ENCODE measurements around the gene PXDN.

- TF ChIP-seq CTCF (IDR thresholded peaks at IDR 0.05) (no peak), EZH2 (IDR thresholded peaks at IDR 0.05; ENCODE audit: borderline replicate concordance, insufficient read depth, low read depth, low read length, poor library complexity, severe bottlenecking) (no peak)
Measured at GRCh38 chr2:1603059-1603458, 141.3 kb downstream of the PXDN start.
